HG02798 (cell line): ENCODE measurements around the gene ALDH1L1.
A peak's percentile ranks its signal among the peaks of the same experiment; 100 is the strongest.

ENCODE experiments used
- ATAC-seq: cut with Tn5 transposase; IDR thresholded peaks from one replicate; pipeline ENCODE4 v1.9.1; 2021; ENCODE audit warnings: mild to moderate bottlenecking; ENCODE audit not compliant: unreplicated experiment, poor library complexity

The ALDH1L1 gene

GRCh38 chr3:126180477-126181397 lies at the start of gene ALDH1L1:
Gene ALDH1L1 (minus strand): TSS chr3:126180586. CDS start chr3:126160979, 19,607 bp downstream.
- ATAC-seq, result no peak

- no peak for ATAC-seq
These were observed 46.0 kb upstream of the ALDH1L1 start for GRCh38 chr3:126226374-126226773.

GRCh38 chr3:126216416-126216815 lies 36.0 kb upstream of the ALDH1L1 start:
- no peak for ATAC-seq

- ATAC-seq, result no peak
These were observed 33.1 kb upstream of the ALDH1L1 start for GRCh38 chr3:126213379-126214028.

GRCh38 chr3:126212620-126213378 lies 32.4 kb upstream of the ALDH1L1 start:
- ATAC-seq, result no peak

- no peak for ATAC-seq
These were observed 31.8 kb upstream of the ALDH1L1 start for GRCh38 chr3:126212250-126212619.

GRCh38 chr3:126211569-126211968 lies 31.2 kb upstream of the ALDH1L1 start:
- ATAC-seq, result no peak

GRCh38 chr3:126210606-126211005 lies 30.2 kb upstream of the ALDH1L1 start:
- ATAC-seq, result no peak

- ATAC-seq, result no peak
These were observed 29.4 kb upstream of the ALDH1L1 start for GRCh38 chr3:126209741-126210140.

- ATAC-seq, result no peak
These were observed 28.3 kb upstream of the ALDH1L1 start for GRCh38 chr3:126208606-126209256.

- ATAC-seq, result no peak
These were observed 27.8 kb upstream of the ALDH1L1 start for GRCh38 chr3:126208182-126208581.

- no peak for ATAC-seq
These were observed 26.8 kb upstream of the ALDH1L1 start for GRCh38 chr3:126207166-126207565.

GRCh38 chr3:126205717-126206655 lies 25.6 kb upstream of the ALDH1L1 start:
- ATAC-seq, result no peak

- no peak for ATAC-seq
These were observed 22.3 kb upstream of the ALDH1L1 start for GRCh38 chr3:126202680-126203079.

- ATAC-seq, result no peak
These were observed 21.9 kb upstream of the ALDH1L1 start for GRCh38 chr3:126202276-126202675.

- ATAC-seq, result no peak
These were observed 20.8 kb upstream of the ALDH1L1 start for GRCh38 chr3:126201168-126201567.

- ATAC-seq, result no peak
These were observed 20.1 kb upstream of the ALDH1L1 start for GRCh38 chr3:126200534-126200933.

- ATAC-seq, result no peak
These were observed 18.9 kb upstream of the ALDH1L1 start for GRCh38 chr3:126199256-126199655.

GRCh38 chr3:126197854-126198584 lies 17.6 kb upstream of the ALDH1L1 start:
- ATAC-seq, result peak; percentile 55
